Suprapubic skin (tissue), 4 donors: Measurements from ENCODE around the gene GRM1.

Experiments used
- POLR2A ChIP-seq, 2 donors: fragments of 450-650 bp; IDR thresholded peaks; one replicate each; pipeline ENCODE4 v1.6.1; 2017; ENCODE audit warnings: antibody characterized with exemption in 2 of 2, mild to moderate bottlenecking in 2 of 2, moderate library complexity in 2 of 2
- POLR2AphosphoS5 ChIP-seq, 3 donors: sonication (generic); formaldehyde crosslinking; IDR thresholded peaks; one replicate each; pipeline ENCODE4 v1.6.1; 2017; ENCODE audit warnings: antibody characterized with exemption in 3 of 3
- TF ChIP-seq, protein P1 (sequence below), 2 donors: fragments of 200-600 bp in 1 of 2; fragments of 450-650 bp in 1 of 2; sonication (generic) in 1 of 2; IDR thresholded peaks; one replicate each; pipeline ENCODE4 v1.5.1; 2016 to 2019; ENCODE audit warnings: antibody characterized with exemption in 2 of 2, mild to moderate bottlenecking in 1 of 2, moderate library complexity in 1 of 2

DNA sequence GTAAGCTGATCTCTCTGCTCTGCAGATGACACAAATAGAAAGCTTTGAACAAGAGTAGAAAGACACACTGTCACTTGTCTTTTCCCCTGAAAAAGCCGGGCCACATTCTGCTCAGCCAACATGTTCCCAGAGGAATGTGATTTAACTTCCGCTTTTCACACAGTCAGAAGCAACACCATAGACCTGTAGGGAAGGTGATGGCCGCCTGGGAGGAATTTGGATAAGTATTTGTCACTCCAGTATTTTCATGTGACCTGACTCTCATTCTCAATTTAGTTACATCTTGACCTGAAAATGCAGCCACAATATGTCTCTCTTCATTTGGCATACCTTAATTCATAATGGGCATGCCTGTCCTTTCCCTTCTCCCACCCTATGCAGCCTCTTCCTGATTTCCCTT lies 2.0 kb upstream of the GRM1 start:
- TF ChIP-seq, protein P1, sequence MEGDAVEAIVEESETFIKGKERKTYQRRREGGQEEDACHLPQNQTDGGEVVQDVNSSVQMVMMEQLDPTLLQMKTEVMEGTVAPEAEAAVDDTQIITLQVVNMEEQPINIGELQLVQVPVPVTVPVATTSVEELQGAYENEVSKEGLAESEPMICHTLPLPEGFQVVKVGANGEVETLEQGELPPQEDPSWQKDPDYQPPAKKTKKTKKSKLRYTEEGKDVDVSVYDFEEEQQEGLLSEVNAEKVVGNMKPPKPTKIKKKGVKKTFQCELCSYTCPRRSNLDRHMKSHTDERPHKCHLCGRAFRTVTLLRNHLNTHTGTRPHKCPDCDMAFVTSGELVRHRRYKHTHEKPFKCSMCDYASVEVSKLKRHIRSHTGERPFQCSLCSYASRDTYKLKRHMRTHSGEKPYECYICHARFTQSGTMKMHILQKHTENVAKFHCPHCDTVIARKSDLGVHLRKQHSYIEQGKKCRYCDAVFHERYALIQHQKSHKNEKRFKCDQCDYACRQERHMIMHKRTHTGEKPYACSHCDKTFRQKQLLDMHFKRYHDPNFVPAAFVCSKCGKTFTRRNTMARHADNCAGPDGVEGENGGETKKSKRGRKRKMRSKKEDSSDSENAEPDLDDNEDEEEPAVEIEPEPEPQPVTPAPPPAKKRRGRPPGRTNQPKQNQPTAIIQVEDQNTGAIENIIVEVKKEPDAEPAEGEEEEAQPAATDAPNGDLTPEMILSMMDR (IDR thresholded peaks at IDR 0.05) = no peak
- TF ChIP-seq POLR2A (IDR thresholded peaks at IDR 0.05) (no peak), POLR2AphosphoS5 (IDR thresholded peaks at IDR 0.05) (no peak)
